Testis (tissue), 3 donors: ENCODE measurements around the gene ANKRD16. TPM values are rescaled to one million over a fixed set of nuclear protein-coding genes. Genes with fewer than 3 reads are reported as not detected.

Experiments used
- DNase-seq: peaks from one replicate; pipeline ENCODE4 v3.0.0-alpha.2; 2019
- H3K27ac ChIP-seq, 2 donors: fragments of 200-600 bp; sonication (generic); one replicate each; pipeline ENCODE4 v1.5.1; 2019
- H3K27me3 ChIP-seq: fragments of 200-600 bp; sonication (generic); one replicate; pipeline ENCODE4 v1.5.1; 2019
- H3K36me3 ChIP-seq: fragments of 200-600 bp; sonication (generic); one replicate; pipeline ENCODE4 v1.5.1; 2017; ENCODE audit warnings: low read depth; ENCODE audit errors: missing control alignments
- H3K4me1 ChIP-seq: fragments of 200-600 bp; sonication (generic); one replicate; pipeline ENCODE4 v1.5.1; 2019
- H3K4me3 ChIP-seq, 2 donors: fragments of 200-600 bp; sonication (generic); one replicate each; pipeline ENCODE4 v1.5.1; 2017 to 2019
- H3K9me3 ChIP-seq: fragments of 200-600 bp; sonication (generic); one replicate; pipeline ENCODE4 v1.5.1; 2017
- CTCF ChIP-seq, 3 experiments: fragments of 450-650 bp in 2 of 3; fragments of 200-600 bp in 1 of 3; sonication (generic) in 1 of 3; IDR thresholded peaks; one replicate each; pipeline ENCODE4 v1.5.1; 2016 to 2019; ENCODE audit warnings: antibody characterized with exemption in 3 of 3, mild to moderate bottlenecking in 2 of 3, moderate library complexity in 1 of 3
- POLR2A ChIP-seq: fragments of 450-650 bp; IDR thresholded peaks from one replicate; pipeline ENCODE4 v1.6.1; 2017; ENCODE audit warnings: antibody characterized with exemption, mild to moderate bottlenecking, moderate library complexity
- WGBS, 2 donors: methylation state at CpG; one replicate each; pipeline ENCODE4 v1.1.5; 2018; 5-methylcytosine and 5-hydroxymethylcytosine counted together
- intact Hi-C: fragments of 100-400 bp; cut with DNase I; formaldehyde crosslinking; loops from one replicate; pipeline ENCODE4 v1.15.1; 2023; ENCODE audit warnings: low total_unique reads
- polyA plus RNA-seq: library from polyadenylated mRNA; stranded (reverse); fragments of 350-450 nt; fragmentation: Illumina TruSeq; extraction: RNeasy Lipid Tissue Mini Kit (QIAGEN cat#74804); gene quantifications from one replicate; pipeline ENCODE4 v1.2.3, GENCODE V29; 2014; ENCODE audit warnings: low read depth, low replicate concordance; ENCODE audit not compliant: insufficient read depth
- total RNA-seq, 2 donors: library from RNA; depleted of rRNA; stranded (reverse); fragments of >200 nt; gene quantifications; one replicate each; pipeline ENCODE4 v1.2.3, GENCODE V29; 2016

ANKRD16 gene
- total and polyA plus RNA-seq, 3 donors from 2014 or later: 14.2 to 32.1 (median 30.3) TPM

- H3K27me3 ChIP-seq: no peaks in the 10 kb centered on the region
- H3K4me3 ChIP-seq: no peak overlapping the region
- TF ChIP-seq CTCF (IDR thresholded peaks at IDR 0.05) (no peak), POLR2A (no peak)
- no peaks in the 10 kb centered on the region for H3K4me1 ChIP-seq
- no peaks in the 10 kb centered on the region for H3K36me3 ChIP-seq
- intact Hi-C loops: no loop called here
- 81 to 90% methylated on average over 10 of the region's 10 CpGs for WGBS, 2 donors
- no peaks in the 10 kb centered on the region for H3K9me3 ChIP-seq
- no peak for DNase-seq
- no peak overlapping the region for H3K27ac ChIP-seq
These were observed 35.2 kb upstream of the ANKRD16 start for GRCh38 chr10:5924889-5925288.

- H3K27ac ChIP-seq: no peak overlapping the region
- H3K36me3 ChIP-seq: no peaks in the 10 kb centered on the region
- no peaks in the 10 kb centered on the region for H3K4me1 ChIP-seq
- H3K4me3 ChIP-seq: no peak overlapping the region
- 96% methylated on average over 5 of the region's 5 CpGs for WGBS, 2 donors
- H3K9me3 ChIP-seq: no peaks in the 10 kb centered on the region
- H3K27me3 ChIP-seq: no peaks in the 10 kb centered on the region
- TF ChIP-seq POLR2A (no peak), CTCF (IDR thresholded peaks at IDR 0.05) (no peak)
- DNase-seq: no peak
- intact Hi-C loops: no loop called here
These were observed 32.1 kb upstream of the ANKRD16 start for GRCh38 chr10:5921746-5922145.

GRCh38 chr10:5919568-5919967 lies 29.9 kb upstream of the ANKRD16 start:
- no peak for TF ChIP-seq CTCF (IDR thresholded peaks at IDR 0.05)
- TF ChIP-seq POLR2A: no peak
- Histone ChIP-seq H3K9me3 (no peaks in the 10 kb centered on the region), H3K4me1 (no peaks in the 10 kb centered on the region), H3K36me3 (no peaks in the 10 kb centered on the region), H3K4me3 (no peak overlapping the region), H3K27ac (no peak overlapping the region), H3K27me3 (no peaks in the 10 kb centered on the region)
- WGBS, 2 donors: 91 to 92% methylated on average over 7 of the region's 7 CpGs
- intact Hi-C loops: no loop called here
- DNase-seq: no peak

- Histone ChIP-seq H3K9me3 (no peaks in the 10 kb centered on the region), H3K4me1 (no peaks in the 10 kb centered on the region), H3K27ac (no peak overlapping the region), H3K4me3 (no peak overlapping the region), H3K36me3 (no peaks in the 10 kb centered on the region), H3K27me3 (no peaks in the 10 kb centered on the region)
- intact Hi-C loops: no loop called here
- no peak for DNase-seq
- TF ChIP-seq POLR2A (no peak), CTCF (IDR thresholded peaks at IDR 0.05) (no peak)
- WGBS, 2 donors: 70 to 76% methylated on average over 4 of the region's 4 CpGs
These were observed 29.1 kb upstream of the ANKRD16 start for GRCh38 chr10:5918763-5919162.

GRCh38 chr10:5917305-5917704 lies 27.6 kb upstream of the ANKRD16 start:
- Histone ChIP-seq H3K4me1 (no peaks in the 10 kb centered on the region), H3K4me3 (no peak overlapping the region), H3K27me3 (no peaks in the 10 kb centered on the region), H3K36me3 (no peaks in the 10 kb centered on the region), H3K27ac (no peak overlapping the region), H3K9me3 (no peaks in the 10 kb centered on the region)
- TF ChIP-seq POLR2A (no peak), CTCF (IDR thresholded peaks at IDR 0.05) (no peak)
- DNase-seq: no peak
- intact Hi-C loops: no loop called here
- WGBS, 2 donors: 90 to 96% methylated on average over 6 to 13 of the region's 13 CpGs
